Large intestine (tissue), 3 donors: ENCODE measurements around the gene TSKS. TPM values are rescaled to one million over a fixed set of nuclear protein-coding genes. Genes with fewer than 3 reads are reported as not detected.

Source experiments
- DNase-seq, 2 donors: peaks; one replicate each; pipeline versions ENCODE4 v3.0.0 to v3.0.0-alpha.2; 2013
- H3K27ac ChIP-seq: one replicate; pipeline ENCODE4 v1.5.1; 2013; ENCODE audit warnings: low read length
- H3K27me3 ChIP-seq: 2 replicates; pipeline ENCODE4 v1.6.1; 2013; ENCODE audit warnings: low read length; ENCODE audit not compliant: control insufficient read depth, insufficient read depth
- H3K36me3 ChIP-seq: 2 replicates; pipeline ENCODE4 v1.6.1; 2013; ENCODE audit warnings: low read length; ENCODE audit not compliant: control insufficient read depth, insufficient read depth
- H3K4me1 ChIP-seq: one replicate; pipeline ENCODE4 v1.6.1; 2013; ENCODE audit warnings: low read length; ENCODE audit not compliant: control insufficient read depth, insufficient read depth
- H3K4me3 ChIP-seq: one replicate; pipeline ENCODE4 v1.5.1; 2013; ENCODE audit warnings: low read length
- H3K9me3 ChIP-seq: one replicate; pipeline ENCODE4 v1.6.1; 2013; ENCODE audit warnings: mild to moderate bottlenecking, low read depth, low read length, moderate library complexity; ENCODE audit not compliant: control insufficient read depth
- whole genome bisulfite sequencing: methylation state at CpG from one replicate; pipeline ENCODE4 v1.1.5; 2013; ENCODE audit warnings: low lambda C conversion rate; ENCODE audit not compliant: insufficient coverage; 5-methylcytosine and 5-hydroxymethylcytosine counted together
- polyA plus RNA-seq: library from polyadenylated mRNA; unstranded; fragments of 120-200 nt; gene quantifications from one replicate; pipeline ENCODE4 v1.2.1, GENCODE V29; 2013

Gene TSKS
- polyA plus RNA-seq, 1 donor, result 0.15 TPM

DNA sequence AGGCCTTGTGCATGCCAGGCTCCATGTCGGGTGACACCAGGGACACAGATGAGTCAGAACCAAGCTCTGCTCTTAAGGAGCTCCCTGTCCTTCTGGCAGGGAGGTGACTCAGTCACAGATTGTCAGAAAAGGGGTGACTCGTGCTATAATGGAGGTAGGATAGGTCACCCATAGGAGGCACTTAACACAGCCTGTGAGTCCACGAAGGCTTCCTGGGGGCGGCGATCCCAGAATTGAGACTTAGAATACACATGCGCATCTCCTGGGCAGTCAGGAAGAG is 30.4 kb upstream of the TSKS start:
- Histone ChIP-seq H3K4me3 (no peak overlapping the region), H3K36me3 (peaks cover 75% of the 10 kb centered on the region), H3K9me3 (no peaks in the 10 kb centered on the region), H3K4me1 (no peaks in the 10 kb centered on the region), H3K27me3 (no peaks in the 10 kb centered on the region), H3K27ac (no peak overlapping the region)
- WGBS, result no CpG with 5 or more reads among the region's 6 CpGs
- DNase-seq, result no peak

DNA sequence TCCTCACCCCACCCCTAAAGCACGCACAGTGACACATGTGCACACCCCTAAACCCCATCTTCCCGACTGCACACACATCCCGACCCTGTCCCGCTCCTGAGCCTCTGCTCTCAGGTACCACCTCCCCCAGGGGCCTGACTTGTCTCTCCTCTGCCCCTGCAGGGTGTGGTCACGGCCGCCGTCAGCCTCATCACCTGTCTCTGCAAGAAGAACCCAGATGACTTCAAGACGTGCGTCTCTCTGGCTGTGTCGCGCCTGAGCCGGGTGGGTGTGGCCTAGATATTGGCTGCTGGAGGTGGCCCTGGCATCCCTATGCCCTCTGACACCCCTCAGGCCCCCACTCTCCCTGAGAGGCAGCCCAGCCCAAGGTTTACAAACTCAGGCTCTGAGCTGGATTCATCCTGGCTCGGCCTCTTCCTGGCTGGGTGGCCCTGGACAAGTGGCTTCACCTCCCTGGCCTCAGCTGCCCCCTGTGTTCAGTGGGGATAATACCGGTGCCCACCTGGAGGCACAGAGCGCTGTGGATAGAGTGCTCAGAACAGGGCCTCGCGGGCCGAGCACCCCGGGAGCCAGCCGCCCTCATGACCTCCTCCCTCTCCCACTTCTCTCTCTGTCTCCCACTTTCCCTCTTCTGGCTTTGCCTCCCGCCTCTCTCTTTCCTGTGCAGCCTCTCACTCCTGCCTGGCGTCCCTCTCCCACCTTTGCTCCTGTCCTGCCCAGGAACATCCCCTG is 29.9 kb upstream of the TSKS start:
- H3K27me3 ChIP-seq, result no peaks in the 10 kb centered on the region
- no peak for DNase-seq
- no peak overlapping the region for H3K27ac ChIP-seq
- no peaks in the 10 kb centered on the region for H3K9me3 ChIP-seq
- no peaks in the 10 kb centered on the region for H3K4me1 ChIP-seq
- WGBS, result no CpG with 5 or more reads among the region's 22 CpGs
- peaks cover 75% of the 10 kb centered on the region for H3K36me3 ChIP-seq
- H3K4me3 ChIP-seq, result no peak overlapping the region

GRCh38 chr19:49791776-49792445 is 28.8 kb upstream of the TSKS start:
- peaks cover 74% of the 10 kb centered on the region for H3K36me3 ChIP-seq

GRCh38 chr19:49790866-49791265 is 27.8 kb upstream of the TSKS start:
- Histone ChIP-seq H3K4me1 (no peaks in the 10 kb centered on the region), H3K27ac (no peak overlapping the region), H3K9me3 (no peaks in the 10 kb centered on the region), H3K36me3 (peaks cover 68% of the 10 kb centered on the region), H3K27me3 (no peaks in the 10 kb centered on the region), H3K4me3 (no peak overlapping the region)
- no peak for DNase-seq
- WGBS, result no CpG with 5 or more reads among the region's 9 CpGs

More at GRCh38 chr19:49791776-49792445, 28.8 kb upstream of the TSKS start:
- Histone ChIP-seq H3K4me1 (no peaks in the 10 kb centered on the region), H3K27ac (no peak overlapping the region), H3K27me3 (no peaks in the 10 kb centered on the region), H3K9me3 (no peaks in the 10 kb centered on the region), H3K4me3 (no peak overlapping the region)
- DNase-seq, result no peak
- WGBS, result no CpG with 5 or more reads among the region's 26 CpGs

DNA sequence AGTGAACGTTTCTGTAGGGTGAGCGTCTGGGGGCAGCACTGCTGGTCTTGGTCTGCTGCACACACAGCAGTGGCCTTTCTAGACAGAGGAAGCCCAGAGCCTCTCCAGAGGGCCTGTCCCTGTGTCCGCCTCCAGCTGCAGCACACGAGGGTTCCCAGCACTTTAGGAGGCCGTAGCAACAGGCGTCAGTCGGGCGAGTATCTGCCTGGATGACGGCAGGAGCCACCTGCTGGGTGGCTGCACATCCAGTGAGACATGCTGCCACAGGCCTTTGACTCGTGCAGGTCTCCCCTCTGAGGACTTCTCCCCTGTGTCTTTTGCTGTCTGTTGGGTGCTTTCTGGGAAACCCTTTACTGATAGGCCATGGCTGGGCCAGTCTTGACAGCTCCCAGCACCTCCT is 25.8 kb upstream of the TSKS start:
- no peaks in the 10 kb centered on the region for H3K9me3 ChIP-seq
- no peaks in the 10 kb centered on the region for H3K4me1 ChIP-seq
- DNase-seq, result no peak
- peaks cover 68% of the 10 kb centered on the region for H3K36me3 ChIP-seq
- no CpG with 5 or more reads among the region's 10 CpGs for WGBS
- H3K27me3 ChIP-seq, result no peaks in the 10 kb centered on the region
- no peak overlapping the region for H3K4me3 ChIP-seq
- no peak overlapping the region for H3K27ac ChIP-seq

DNA sequence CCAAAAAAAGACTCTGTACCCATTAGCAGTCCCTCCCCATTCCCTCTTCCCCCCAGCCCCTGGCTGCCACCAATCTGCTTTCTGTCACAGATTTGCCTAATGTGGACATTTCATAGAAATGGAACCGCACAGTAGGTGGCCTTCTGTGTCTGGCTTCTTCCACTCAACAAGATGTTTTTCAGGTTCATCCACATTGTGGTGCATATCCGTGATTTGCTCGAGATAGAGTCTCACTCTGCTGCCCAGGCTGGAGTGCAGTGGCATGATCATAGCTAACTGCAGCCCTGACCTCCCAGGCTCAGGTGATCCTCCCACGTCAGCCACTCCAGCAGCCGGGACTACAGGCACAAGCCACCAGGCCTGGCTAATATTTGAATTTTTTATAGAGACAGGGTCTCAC is 24.6 kb upstream of the TSKS start:
- Histone ChIP-seq H3K36me3 (peaks cover 69% of the 10 kb centered on the region), H3K9me3 (no peaks in the 10 kb centered on the region), H3K4me1 (no peaks in the 10 kb centered on the region), H3K27ac (no peak overlapping the region), H3K27me3 (no peaks in the 10 kb centered on the region), H3K4me3 (no peak overlapping the region)
- WGBS, result no CpG with 5 or more reads among the region's 5 CpGs
- DNase-seq, result no peak

DNA sequence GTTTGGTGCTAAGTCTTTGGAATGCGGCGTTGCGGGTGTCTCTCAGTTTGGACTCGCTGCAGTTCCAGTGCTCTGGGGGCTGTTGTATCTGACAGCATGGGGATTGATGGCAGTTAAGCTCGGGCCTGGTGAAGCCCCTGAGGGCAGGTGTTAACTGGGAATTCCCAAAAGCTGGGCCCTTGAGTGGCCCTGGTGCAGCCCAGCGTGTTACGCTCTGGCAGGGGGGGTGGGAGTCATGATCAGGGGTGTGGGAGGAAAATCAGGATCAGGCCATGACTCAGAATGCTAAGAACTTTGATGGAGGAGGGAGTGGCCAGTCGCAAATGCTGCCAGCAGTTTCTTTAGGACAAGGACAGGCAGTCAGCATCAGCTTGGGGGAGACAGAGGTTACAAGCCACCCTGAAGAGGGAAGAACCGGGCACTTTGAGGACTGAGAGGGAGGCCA is 23.3 kb upstream of the TSKS start:
- H3K27ac ChIP-seq, result no peak overlapping the region
- H3K36me3 ChIP-seq, result peaks cover 66% of the 10 kb centered on the region
- H3K9me3 ChIP-seq, result peaks cover 3% of the 10 kb centered on the region
- no CpG with 5 or more reads among the region's 9 CpGs for WGBS
- H3K27me3 ChIP-seq, result no peaks in the 10 kb centered on the region
- no peaks in the 10 kb centered on the region for H3K4me1 ChIP-seq
- H3K4me3 ChIP-seq, result no peak overlapping the region
- no peak for DNase-seq

DNA sequence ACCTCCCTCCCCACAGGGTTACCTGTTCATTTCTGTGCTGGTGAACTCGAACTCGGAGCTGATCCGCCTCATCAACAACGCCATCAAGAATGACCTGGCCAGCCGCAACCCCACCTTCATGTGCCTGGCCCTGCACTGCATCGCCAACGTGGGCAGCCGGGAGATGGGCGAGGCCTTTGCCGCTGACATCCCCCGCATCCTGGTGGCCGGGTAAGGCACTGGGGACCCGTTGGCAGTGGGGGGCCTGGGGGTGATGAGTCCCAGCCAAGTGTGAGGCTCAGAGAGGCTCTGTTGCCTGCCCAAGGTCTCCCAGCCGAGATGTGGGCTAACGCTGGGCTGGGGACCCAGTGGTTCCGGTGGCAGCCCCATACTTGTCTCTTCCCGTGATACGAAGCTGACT is 19.4 kb upstream of the TSKS start:
- no peak for DNase-seq
- H3K27ac ChIP-seq, result no peak overlapping the region
- no peak overlapping the region for H3K4me3 ChIP-seq
- no peaks in the 10 kb centered on the region for H3K27me3 ChIP-seq
- H3K4me1 ChIP-seq, result no peaks in the 10 kb centered on the region
- peaks cover 40% of the 10 kb centered on the region for H3K36me3 ChIP-seq
- no CpG with 5 or more reads among the region's 18 CpGs for WGBS
- H3K9me3 ChIP-seq, result peaks cover 3% of the 10 kb centered on the region

DNA sequence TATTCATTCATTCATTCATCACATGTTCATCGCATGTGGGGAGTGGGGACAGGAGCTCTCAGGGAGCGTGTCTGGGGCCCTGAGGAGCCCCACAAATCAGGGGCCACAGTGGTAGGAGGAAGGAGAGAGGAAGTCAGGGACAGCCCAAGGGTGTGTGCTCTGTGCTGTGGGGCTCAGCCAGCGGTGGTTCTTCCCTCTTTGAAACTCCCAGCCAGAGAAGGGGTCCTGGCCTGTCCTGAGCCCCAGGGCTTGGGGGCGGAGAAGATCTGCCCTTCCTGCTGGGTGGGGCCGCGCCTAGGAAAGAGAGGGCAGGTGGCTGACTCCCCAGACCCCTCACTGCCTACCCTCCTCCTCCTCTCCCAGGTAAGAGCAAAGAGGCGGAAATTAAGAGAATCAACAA is 18.3 kb upstream of the TSKS start:
- no peak overlapping the region for H3K27ac ChIP-seq
- H3K27me3 ChIP-seq, result no peaks in the 10 kb centered on the region
- no peak for DNase-seq
- H3K4me1 ChIP-seq, result no peaks in the 10 kb centered on the region
- WGBS, result no CpG with 5 or more reads among the region's 7 CpGs
- H3K4me3 ChIP-seq, result no peak overlapping the region
- peaks cover 3% of the 10 kb centered on the region for H3K9me3 ChIP-seq
- peaks cover 38% of the 10 kb centered on the region for H3K36me3 ChIP-seq

- no peak for DNase-seq
- WGBS, result 100% methylated on average over 3 of the region's 8 CpGs
- Histone ChIP-seq H3K36me3 (peaks cover 42% of the 10 kb centered on the region), H3K27me3 (no peaks in the 10 kb centered on the region), H3K27ac (no peak overlapping the region), H3K9me3 (peaks cover 3% of the 10 kb centered on the region), H3K4me1 (no peaks in the 10 kb centered on the region), H3K4me3 (no peak overlapping the region)
Observed at GRCh38 chr19:49780861-49781260, 17.8 kb upstream of the TSKS start.
